Duodenal mucosa (tissue), 2 donors: ENCODE data around the gene PLA2G4A.

Experiments used
- H3K27ac ChIP-seq: one replicate; pipeline ENCODE4 v1.7.0; 2013; ENCODE audit warnings: low read depth, low read length
- H3K27me3 ChIP-seq, 2 donors: one replicate each; pipeline ENCODE4 v1.7.0; 2013; ENCODE audit warnings: low read length in 2 of 2, control low read depth in 1 of 2; ENCODE audit not compliant: insufficient read depth in 2 of 2, control insufficient read depth in 1 of 2
- H3K36me3 ChIP-seq, 2 donors: one replicate each; pipeline ENCODE4 v1.7.0; 2013; ENCODE audit warnings: low read length in 2 of 2, control low read depth in 1 of 2; ENCODE audit not compliant: insufficient read depth in 2 of 2, control insufficient read depth in 1 of 2
- H3K4me1 ChIP-seq, 2 donors: one replicate each; pipeline ENCODE4 v1.7.0; 2013; ENCODE audit warnings: low read length in 2 of 2, control low read depth in 1 of 2; ENCODE audit not compliant: insufficient read depth in 2 of 2, control insufficient read depth in 1 of 2
- H3K4me3 ChIP-seq, 2 donors: one replicate each; pipeline ENCODE4 v1.7.0; 2013; ENCODE audit warnings: low read length in 2 of 2, low read depth in 1 of 2
- H3K9ac ChIP-seq, 2 donors: one replicate each; pipeline ENCODE4 v1.7.0; 2013; ENCODE audit warnings: low read length in 2 of 2, low read depth in 1 of 2
- H3K9me3 ChIP-seq, 2 donors: one replicate each; pipeline ENCODE4 v1.7.0; 2013; ENCODE audit warnings: low read length in 2 of 2, control low read depth in 1 of 2; ENCODE audit not compliant: control insufficient read depth in 1 of 2

Gene PLA2G4A

DNA sequence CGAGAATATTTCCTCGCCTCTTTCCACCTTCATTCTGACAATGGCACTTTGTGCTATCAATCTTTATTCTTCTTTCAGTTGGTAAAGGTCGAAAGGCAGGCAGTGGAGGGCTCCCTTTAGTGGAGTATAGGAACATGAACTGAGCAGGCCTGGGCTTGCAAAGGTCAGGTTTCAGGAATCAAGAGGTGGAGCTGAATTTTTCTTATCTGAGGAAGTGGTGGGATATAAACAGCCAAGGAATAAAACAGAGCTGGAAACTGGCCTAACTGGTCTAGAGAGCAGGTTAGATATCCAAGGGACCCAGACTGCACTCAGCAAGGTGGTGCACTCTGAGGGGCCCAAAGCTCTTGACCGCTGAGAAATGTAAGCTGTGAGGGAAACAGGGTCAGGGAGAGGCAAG is 99.1 kb downstream of the PLA2G4A start:
- Histone ChIP-seq H3K9ac (no peak overlapping the region), H3K36me3 (no peaks in the 10 kb centered on the region), H3K4me3 (no peak overlapping the region), H3K9me3 (no peaks in the 10 kb centered on the region), H3K27ac (no peak overlapping the region), H3K27me3 (no peaks in the 10 kb centered on the region), H3K4me1 (peaks cover 6 to 27% of the 10 kb centered on the region in 2 donors)

DNA sequence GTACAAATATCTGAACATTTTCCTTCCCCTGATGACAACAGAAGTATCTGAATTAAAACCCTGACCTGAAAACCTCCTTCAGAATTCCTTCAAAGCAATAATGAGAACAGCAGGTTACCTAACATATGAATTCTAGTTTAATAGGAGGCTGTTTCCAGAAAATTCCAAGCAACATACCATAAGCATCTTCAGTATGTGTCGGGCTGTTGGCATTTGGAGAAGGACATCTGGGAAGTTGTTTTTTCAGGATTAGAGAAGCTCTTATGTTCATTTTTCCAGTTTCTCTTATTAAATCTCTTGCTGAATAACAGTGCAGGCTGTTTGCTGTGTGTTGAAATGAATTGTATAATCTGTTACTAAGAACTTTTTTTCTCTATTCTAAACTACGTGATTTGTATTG is 101.5 kb downstream of the PLA2G4A start:
- H3K4me3 ChIP-seq, result no peak overlapping the region
- no peaks in the 10 kb centered on the region for H3K27me3 ChIP-seq
- H3K36me3 ChIP-seq, result peaks cover 0 to 4% of the 10 kb centered on the region in 2 donors
- no peak overlapping the region for H3K9ac ChIP-seq
- peaks cover 0 to 19% of the 10 kb centered on the region in 2 donors for H3K4me1 ChIP-seq
- H3K27ac ChIP-seq, result no peak overlapping the region
- no peaks in the 10 kb centered on the region for H3K9me3 ChIP-seq

DNA sequence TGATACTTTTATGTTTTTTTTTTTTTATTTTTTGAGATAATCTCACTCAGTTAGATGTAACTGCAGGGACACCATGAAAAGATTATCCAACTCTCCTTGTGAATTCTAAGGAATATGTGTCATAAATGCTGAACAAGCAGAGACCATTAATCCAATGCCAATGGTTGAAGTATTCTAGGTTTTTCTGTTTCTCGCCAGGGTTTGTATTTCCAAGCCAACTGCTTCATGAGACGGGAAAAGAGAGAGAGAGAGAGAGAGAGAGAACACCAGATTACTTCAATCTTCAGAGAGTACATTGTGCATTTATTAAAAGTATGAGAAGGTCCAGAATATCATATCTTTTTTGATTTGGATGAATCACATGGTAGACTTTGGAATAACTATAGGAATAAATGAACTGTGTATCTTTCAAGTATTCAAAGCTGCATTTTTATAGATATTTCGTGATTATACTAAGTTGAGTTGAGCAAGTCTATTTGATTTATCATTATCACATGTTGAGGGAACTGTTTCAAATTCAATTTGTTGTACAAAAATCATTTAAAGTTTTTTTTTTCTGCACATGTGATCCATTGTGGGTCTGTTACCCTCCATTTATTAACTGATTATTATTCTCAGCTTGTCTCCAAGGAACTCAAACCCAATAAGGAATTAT is 108.4 kb downstream of the PLA2G4A start:
- Histone ChIP-seq H3K36me3 (peaks cover 0 to 13% of the 10 kb centered on the region in 2 donors), H3K4me1 (no peaks in the 10 kb centered on the region), H3K4me3 (no peak overlapping the region), H3K27ac (no peak overlapping the region), H3K27me3 (no peaks in the 10 kb centered on the region), H3K9ac (no peak overlapping the region), H3K9me3 (no peaks in the 10 kb centered on the region)

DNA sequence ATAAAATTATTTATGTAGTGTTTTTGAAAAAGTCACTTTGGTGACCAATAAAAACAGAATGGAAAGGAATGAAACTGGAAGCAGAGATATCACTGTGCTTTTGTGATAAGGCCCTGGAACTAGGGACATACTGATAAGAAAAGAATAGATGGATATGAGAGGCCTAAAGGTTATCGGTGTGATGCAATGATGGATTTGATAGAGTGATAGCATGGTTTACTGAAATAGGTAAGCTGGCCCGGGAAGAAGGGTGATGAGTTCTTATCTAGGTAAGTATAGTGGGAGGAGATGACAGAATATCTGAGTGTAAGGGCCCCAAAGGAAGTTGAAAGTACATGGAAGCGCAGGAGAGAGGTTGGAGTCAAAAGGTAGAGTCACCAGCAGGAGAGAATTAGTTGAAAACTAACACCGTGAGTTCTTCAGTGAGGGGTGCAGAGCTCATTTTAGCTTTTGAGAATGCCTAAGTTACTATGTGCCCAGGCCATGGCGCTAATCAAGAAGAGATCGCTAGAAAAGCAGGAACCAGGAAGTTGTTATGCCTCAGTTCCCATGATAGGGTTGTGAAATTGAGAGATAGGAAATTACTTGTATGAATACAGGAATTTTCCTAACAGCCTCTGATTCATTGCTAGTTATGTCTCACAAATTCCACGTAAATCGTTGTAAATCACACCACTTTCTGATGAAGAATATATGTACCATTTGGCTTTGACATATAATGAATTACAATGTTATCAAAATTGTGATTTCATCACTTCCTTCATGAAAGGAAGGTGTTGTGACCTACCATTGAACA is 115.3 kb downstream of the PLA2G4A start:
- no peak overlapping the region for H3K27ac ChIP-seq
- H3K27me3 ChIP-seq, result no peaks in the 10 kb centered on the region

DNA sequence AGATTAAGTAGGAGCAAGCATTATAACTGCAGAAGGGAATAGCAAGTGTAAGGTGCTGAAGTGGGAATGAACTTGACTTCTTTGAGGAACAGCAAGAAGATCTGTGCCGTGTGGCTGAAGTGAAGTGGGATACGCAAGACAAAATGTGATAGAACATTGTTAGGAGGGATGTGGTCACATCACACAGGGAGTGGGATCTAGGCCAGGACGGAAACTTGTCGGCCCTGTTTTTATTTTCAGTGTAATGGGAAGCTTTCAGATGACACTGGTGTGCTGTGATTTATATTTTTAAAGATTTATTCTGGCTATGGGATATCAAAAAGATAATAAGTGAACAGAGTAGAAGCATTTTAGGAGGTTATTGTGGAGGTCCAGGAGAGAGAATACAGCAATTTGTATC is 116.4 kb downstream of the PLA2G4A start:
- Histone ChIP-seq H3K27ac (no peak overlapping the region), H3K27me3 (no peaks in the 10 kb centered on the region), H3K9me3 (no peaks in the 10 kb centered on the region), H3K4me3 (no peak overlapping the region), H3K4me1 (no peaks in the 10 kb centered on the region), H3K36me3 (peaks cover 0 to 5% of the 10 kb centered on the region in 2 donors), H3K9ac (no peak overlapping the region)

More for the DNA sequence above, 115.3 kb downstream of the PLA2G4A start:
- peaks cover 0 to 9% of the 10 kb centered on the region in 2 donors for H3K36me3 ChIP-seq
- no peaks in the 10 kb centered on the region for H3K4me1 ChIP-seq
- H3K4me3 ChIP-seq, result no peak overlapping the region
- H3K9me3 ChIP-seq, result no peaks in the 10 kb centered on the region
- H3K9ac ChIP-seq, result no peak overlapping the region

DNA sequence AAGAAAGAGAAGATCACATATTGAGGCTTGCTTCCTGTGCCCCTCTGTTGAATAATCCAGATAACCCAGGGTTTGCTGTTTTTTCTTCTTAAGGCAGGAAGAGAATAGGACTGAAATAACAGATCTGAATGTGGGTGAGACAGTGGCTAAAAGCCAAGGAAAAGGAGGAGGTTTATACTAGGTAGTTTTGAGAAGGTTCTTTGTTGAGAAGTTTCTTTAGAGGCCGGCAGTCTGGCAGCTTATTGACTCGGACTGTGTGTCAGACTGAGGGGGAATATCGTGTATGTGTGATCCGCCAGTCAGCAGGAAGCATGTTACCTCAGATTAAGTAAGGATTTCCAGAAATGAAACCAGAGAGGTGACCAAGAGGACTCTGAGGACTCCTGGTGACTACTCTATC is 119.8 kb downstream of the PLA2G4A start:
- Histone ChIP-seq H3K27me3 (no peaks in the 10 kb centered on the region), H3K36me3 (peaks cover 0 to 6% of the 10 kb centered on the region in 2 donors), H3K27ac (no peak overlapping the region), H3K9ac (no peak overlapping the region), H3K9me3 (no peaks in the 10 kb centered on the region), H3K4me3 (no peak overlapping the region), H3K4me1 (no peaks in the 10 kb centered on the region)

DNA sequence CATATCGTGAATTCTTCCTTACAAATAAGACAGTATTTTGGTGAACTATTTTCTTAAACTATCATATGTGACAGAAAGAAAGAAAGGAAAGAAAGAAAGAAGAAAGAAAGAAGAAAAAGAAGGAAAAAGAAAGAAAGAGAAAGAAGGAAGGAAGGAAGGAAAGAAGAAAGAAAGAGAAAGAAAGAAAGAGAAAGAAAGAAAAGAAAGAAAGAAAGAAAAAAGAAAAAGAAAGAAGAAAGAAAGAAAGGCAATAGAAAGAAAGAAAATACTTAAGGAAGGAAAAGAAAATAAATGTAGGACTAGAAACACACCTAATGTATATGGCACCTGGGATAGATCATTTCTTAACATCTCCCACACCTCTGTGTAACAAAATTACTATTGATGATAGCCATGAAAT is 120.4 kb downstream of the PLA2G4A start:
- Histone ChIP-seq H3K9me3 (no peaks in the 10 kb centered on the region), H3K4me1 (no peaks in the 10 kb centered on the region), H3K4me3 (no peak overlapping the region), H3K27ac (no peak overlapping the region), H3K27me3 (no peaks in the 10 kb centered on the region), H3K36me3 (peaks cover 0 to 11% of the 10 kb centered on the region in 2 donors), H3K9ac (no peak overlapping the region)

DNA sequence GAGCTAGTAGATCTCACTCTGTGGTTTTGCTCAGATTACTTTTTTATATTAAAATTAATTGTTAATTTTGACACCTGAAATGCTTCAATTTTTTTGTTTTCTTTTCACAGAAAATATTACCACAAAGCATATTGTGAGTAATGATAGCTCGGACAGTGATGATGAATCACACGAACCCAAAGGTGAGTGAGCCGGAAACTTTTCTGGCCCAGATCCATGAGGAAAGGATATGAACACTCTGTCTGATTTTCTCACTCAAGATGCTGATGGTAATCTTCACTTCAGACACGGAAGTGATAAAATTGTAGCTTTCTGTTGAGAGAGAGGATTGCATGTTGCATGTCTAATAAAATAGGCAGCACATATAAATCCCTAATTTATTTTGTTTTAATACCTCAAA is 121.8 kb downstream of the PLA2G4A start:
- H3K9me3 ChIP-seq, result no peaks in the 10 kb centered on the region
- no peaks in the 10 kb centered on the region for H3K4me1 ChIP-seq
- peaks cover 0 to 11% of the 10 kb centered on the region in 2 donors for H3K36me3 ChIP-seq
- no peak overlapping the region for H3K9ac ChIP-seq
- no peak overlapping the region for H3K4me3 ChIP-seq
- no peaks in the 10 kb centered on the region for H3K27me3 ChIP-seq
- H3K27ac ChIP-seq, result no peak overlapping the region

DNA sequence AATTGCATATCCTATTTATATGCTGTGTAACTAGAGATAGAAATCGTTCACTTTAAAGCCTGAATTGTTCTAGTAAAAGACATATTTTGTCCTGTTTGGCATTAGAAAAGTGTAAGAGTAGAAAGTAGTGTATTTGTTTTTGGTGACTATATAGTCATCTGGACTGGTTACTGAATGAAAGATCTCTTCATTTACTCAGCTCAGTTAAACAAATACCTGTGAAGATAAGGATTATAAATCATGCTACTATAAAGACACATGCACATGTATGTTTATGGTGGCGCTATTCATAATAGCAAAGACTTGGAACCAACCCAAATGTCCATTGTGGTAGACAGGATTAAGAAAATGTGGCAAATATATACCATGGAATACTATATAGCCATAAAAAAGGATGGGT is 125.1 kb downstream of the PLA2G4A start:
- Histone ChIP-seq H3K36me3 (peaks cover 0 to 14% of the 10 kb centered on the region in 2 donors), H3K9me3 (no peaks in the 10 kb centered on the region), H3K27me3 (no peaks in the 10 kb centered on the region), H3K4me3 (no peak overlapping the region), H3K4me1 (no peaks in the 10 kb centered on the region), H3K9ac (no peak overlapping the region), H3K27ac (no peak overlapping the region)

DNA sequence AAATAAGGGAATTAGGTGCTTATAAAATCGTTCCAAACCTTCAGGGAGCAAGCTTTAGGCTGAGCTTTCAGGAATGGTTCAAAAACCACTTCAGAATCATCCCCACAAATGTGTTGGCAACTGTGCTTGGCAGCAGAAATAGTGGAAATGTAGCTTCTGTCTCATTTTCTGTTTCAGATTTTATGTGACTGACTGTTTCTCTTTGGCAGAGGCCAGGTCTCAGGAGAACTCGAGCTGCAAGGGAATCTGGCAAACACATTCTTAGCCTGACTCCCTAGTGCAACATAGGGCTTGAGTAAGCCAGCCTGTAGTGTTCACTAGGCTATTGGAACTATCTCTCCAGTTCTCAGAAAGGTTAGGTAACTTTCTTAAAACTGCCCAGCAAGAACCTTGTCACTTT is 128.6 kb downstream of the PLA2G4A start:
- Histone ChIP-seq H3K36me3 (peaks cover 0 to 11% of the 10 kb centered on the region in 2 donors), H3K9ac (no peak overlapping the region), H3K27me3 (no peaks in the 10 kb centered on the region), H3K27ac (no peak overlapping the region), H3K4me1 (no peaks in the 10 kb centered on the region), H3K9me3 (no peaks in the 10 kb centered on the region), H3K4me3 (no peak overlapping the region)
